K562 (cell line): ENCODE results near the gene CDYL. TPM values are rescaled to one million over a fixed set of nuclear protein-coding genes. Genes with fewer than 3 reads are reported as not detected.

Experiments
- ARID1B ChIP-seq: fragments of 450-650 bp; IDR thresholded peaks from 2 replicates; pipeline ENCODE4 v1.6.1; 2016; ENCODE audit warnings: antibody characterized with exemption, mild to moderate bottlenecking, inconsistent platforms
- CREM ChIP-seq: IDR thresholded peaks from 2 replicates; pipeline ENCODE4 v1.6.1; 2014; ENCODE audit warnings: antibody characterized with exemption, low read depth
- CXXC5 ChIP-seq: fragments of 250-450 bp; sonication (Bioruptor Pico); IDR thresholded peaks from 2 replicates; pipeline ENCODE4 v1.8.0; 2022; ENCODE audit warnings: inconsistent platforms, mild to moderate bottlenecking, moderate library complexity
- GATA2 ChIP-seq: sonication (generic); formaldehyde crosslinking; IDR thresholded peaks from 2 replicates; pipeline ENCODE4 v1.4.0; 2020; ENCODE audit warnings: mild to moderate bottlenecking, missing genetic modification reagents
- GATAD2B ChIP-seq: fragments of 450-650 bp; IDR thresholded peaks from 2 replicates; pipeline ENCODE4 v1.6.1; 2017; ENCODE audit warnings: mild to moderate bottlenecking, borderline replicate concordance
- HDAC3 ChIP-seq: fragments of 450-650 bp; IDR thresholded peaks from 2 replicates; pipeline ENCODE4 v1.6.1; 2018; ENCODE audit warnings: borderline replicate concordance, mild to moderate bottlenecking, moderate library complexity; ENCODE audit not compliant: partially characterized antibody
- HDAC8 ChIP-seq: fragments of 450-650 bp; IDR thresholded peaks from 2 replicates; pipeline ENCODE4 v1.6.1; 2016; ENCODE audit warnings: mild to moderate bottlenecking, missing genetic modification characterization, moderate library complexity, missing compliant biosample characterization
- HMBOX1 ChIP-seq: sonication (generic); IDR thresholded peaks from 2 replicates; pipeline ENCODE4 v1.6.1; 2016
- MEF2D ChIP-seq: conservative IDR thresholded peaks from 2 replicates; pipeline ENCODE4 v1.6.1; 2016; ENCODE audit warnings: low read depth, missing genetic modification characterization, missing compliant biosample characterization
- NFIC ChIP-seq: fragments of 450-650 bp; IDR thresholded peaks from 2 replicates; pipeline ENCODE4 v1.6.1; 2017; ENCODE audit warnings: mild to moderate bottlenecking, inconsistent platforms
- NONO ChIP-seq, 2 experiments: fragments of 200-400 bp in 1 of 2; fragments of 450-650 bp in 1 of 2; formaldehyde crosslinking in 1 of 2; IDR thresholded peaks; 2 replicates each; pipeline ENCODE4 v1.6.1; 2017; ENCODE audit warnings: low read depth in 2 of 2, mild to moderate bottlenecking in 2 of 2, moderate library complexity in 2 of 2, low read length in 1 of 2
- NR0B1 ChIP-seq: fragments of 450-650 bp; IDR thresholded peaks from one replicate; pipeline ENCODE4 v1.6.1; 2018; ENCODE audit warnings: mild to moderate bottlenecking, moderate library complexity; ENCODE audit not compliant: partially characterized antibody
- NR2C1 ChIP-seq, 2 experiments: fragments of 450-650 bp; IDR thresholded peaks; 2 replicates each; pipeline ENCODE4 v1.6.1; 2017; ENCODE audit warnings: mild to moderate bottlenecking in 2 of 2, antibody characterized with exemption in 1 of 2, inconsistent platforms in 1 of 2, missing compliant biosample characterization in 1 of 2, missing genetic modification characterization in 1 of 2
- RAD21 ChIP-seq, 2 experiments: fragments of 250-450 bp in 1 of 2; fragments of 450-650 bp in 1 of 2; sonication (Bioruptor Pico) in 1 of 2; formaldehyde crosslinking in 1 of 2; IDR thresholded peaks in 1 of 2; conservative IDR thresholded peaks in 1 of 2; 2 replicates each; pipeline versions ENCODE4 v1.4.0 to v1.8.0; 2020 to 2022; ENCODE audit warnings: mild to moderate bottlenecking in 2 of 2, moderate library complexity in 1 of 2
- SMARCE1 ChIP-seq: fragments of 450-650 bp; IDR thresholded peaks from 2 replicates; pipeline ENCODE4 v1.7.1; 2016; ENCODE audit warnings: mild to moderate bottlenecking
- SOX6 ChIP-seq: fragments of 450-650 bp; IDR thresholded peaks from 2 replicates; pipeline ENCODE4 v1.6.1; 2014; ENCODE audit warnings: mild to moderate bottlenecking
- STAT5A ChIP-seq: IDR thresholded peaks from 2 replicates; pipeline ENCODE4 v1.6.1; 2012; ENCODE audit warnings: low read length, inconsistent platforms, borderline replicate concordance
- TAL1 ChIP-seq: fragments of 450-650 bp; IDR thresholded peaks from 2 replicates; pipeline ENCODE4 v1.6.1; 2016; ENCODE audit warnings: mild to moderate bottlenecking
- ZC3H8 ChIP-seq: fragments of 450-650 bp; IDR thresholded peaks from 2 replicates; pipeline ENCODE4 v1.6.1; 2017
- ZNF717 ChIP-seq: fragments of 250-450 bp; sonication (Bioruptor Pico); IDR thresholded peaks from 2 replicates; pipeline ENCODE4 v1.5.0; 2021
- polyA plus RNA-seq, 8 experiments: library from polyadenylated mRNA; depleted of rRNA in 4 of 8; stranded (reverse) in 5 of 8; unstranded in 3 of 8; fragments of >200 nt; fragmentation: Nextera tagmentation in 2 of 8; fragmentation: Illumina TruSeq in 1 of 8; extraction: Ambion mirVana in 2 of 8; extraction: Trizol in 1 of 8; gene quantifications; 2 replicates each; pipeline versions ENCODE4 v1.2.1 to v1.2.3, GENCODE V29; 2011 to 2014; ENCODE audit warnings: inconsistent platforms in 1 of 8, missing spikeins in 1 of 8
- total RNA-seq, 7 experiments: library from RNA; depleted of rRNA in 6 of 7; stranded (reverse); fragments of >200 nt in 6 of 7; fragmentation: Illumina TruSeq in 2 of 7; extraction: Trizol in 2 of 7; gene quantifications; 2 replicates each; pipeline versions ENCODE4 v1.2.1 to v1.2.3, GENCODE V29; 2011 to 2021; ENCODE audit warnings: low replicate concordance in 1 of 7
- TF ChIP-seq, protein P1 (sequence below): fragments of 450-650 bp; IDR thresholded peaks from 2 replicates; pipeline ENCODE4 v1.6.1; 2016; ENCODE audit warnings: low read depth, mild to moderate bottlenecking, moderate library complexity

CDYL gene
- total and polyA plus RNA-seq, 9 of the 15 experiments (the other 6 are each of a cell fraction or from before 2014, with no cell fraction given), result 8.1 to 45.8 (median 40.8) TPM

DNA sequence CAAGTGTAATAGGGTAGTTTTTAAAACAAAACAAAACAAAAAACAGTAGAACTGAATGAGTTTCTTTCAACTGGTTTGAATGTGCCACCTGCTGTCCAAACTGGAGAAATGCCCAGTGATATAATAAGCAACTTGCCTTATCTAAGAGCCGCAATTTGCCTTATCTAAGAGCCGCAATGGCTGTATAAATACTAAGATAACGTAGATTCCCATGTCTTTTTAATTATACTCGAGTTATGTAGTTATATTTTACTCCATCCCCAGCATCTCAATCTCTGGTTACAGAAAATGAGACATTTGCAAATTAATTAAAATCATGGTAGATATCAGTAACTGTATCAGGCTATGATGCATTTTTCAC, 160.5 kb downstream of the CDYL start (continued):
- TF ChIP-seq CXXC5 (CRISPR knock-in tag), result peak; percentile 79
- peak; percentile 54 for TF ChIP-seq STAT5A
- 0 out of 2 replicates have a peak, but pooled peaks have one; percentile 19 for TF ChIP-seq HMBOX1
- TF ChIP-seq NR2C1 (IDR thresholded peaks at IDR 0.05), result no peak
- TF ChIP-seq NR2C1 (tag; IDR thresholded peaks at IDR 0.05), result no peak
- TF ChIP-seq NONO (IDR thresholded peaks at IDR 0.05; ENCODE audit: low read depth in 2 of 2, low read length in 1 of 2), result no peak
- peak; percentile 68 for TF ChIP-seq GATA2
- peak; percentile 50; the same call in 1 of the 2 replicates for TF ChIP-seq SMARCE1
- peak; percentile 77 for TF ChIP-seq SOX6
- TF ChIP-seq ARID1B, result peak; percentile 84
- peak; percentile 41 for TF ChIP-seq NFIC
- TF ChIP-seq, protein P1, sequence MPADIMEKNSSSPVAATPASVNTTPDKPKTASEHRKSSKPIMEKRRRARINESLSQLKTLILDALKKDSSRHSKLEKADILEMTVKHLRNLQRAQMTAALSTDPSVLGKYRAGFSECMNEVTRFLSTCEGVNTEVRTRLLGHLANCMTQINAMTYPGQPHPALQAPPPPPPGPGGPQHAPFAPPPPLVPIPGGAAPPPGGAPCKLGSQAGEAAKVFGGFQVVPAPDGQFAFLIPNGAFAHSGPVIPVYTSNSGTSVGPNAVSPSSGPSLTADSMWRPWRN, result no peak
- TF ChIP-seq HDAC8 (tag), result no peak
- no peak for TF ChIP-seq ZNF717 (CRISPR knock-in tag)
- no peak for TF ChIP-seq NR0B1
- TF ChIP-seq HDAC3, result peak; percentile 78
- no peak for TF ChIP-seq ZC3H8
- peak; percentile 8; the same call in 1 of the 2 replicates for TF ChIP-seq CREM
- TF ChIP-seq RAD21 (CRISPR knock-in tag; conservative IDR thresholded peaks at IDR 0.05 in 1 of 2, IDR thresholded peaks at IDR 0.05 in 1 of 2), result peak; percentile 91 to 93
- peak; percentile 85; the same call in 1 of the 2 replicates for TF ChIP-seq GATAD2B
- TF ChIP-seq MEF2D (tag), result peak; percentile 50; the same call in 1 of the 2 replicates
- peak; percentile 75 for TF ChIP-seq TAL1
